Activated CD4-positive, alpha-beta memory T cell treated with anti-CD3 and anti-CD28 coated beads, Interleukin-2, amount 10 ng/mL, durations not matched to agents 7 days and 5 days (primary cell): ENCODE measurements around the gene ATAD3B. TPM values are rescaled to one million over a fixed set of nuclear protein-coding genes. Genes with fewer than 3 reads are reported as not detected.
"Not testable (repeated sequence)": the region's sequence is repeated elsewhere in the genome, so short reads cannot be mapped to it uniquely, and the experiment has no call there.

Experiments used
- CTCF ChIA-PET: fragments of 350-600 bp; sonication (Branson Sonifier 250); formaldehyde crosslinking; loops from one replicate; lab custom pipeline; 2021; ENCODE audit warnings: antibody characterized with exemption, inconsistent platforms; lab: Charles Lee
- POLR2A ChIA-PET: fragments of 350-600 bp; sonication (Branson Sonifier 250); formaldehyde crosslinking; loops from one replicate; lab custom pipeline; 2021; ENCODE audit warnings: antibody characterized with exemption; lab: Charles Lee
- DNase-seq: peaks from one replicate; pipeline ENCODE4 v3.0.0-alpha.2; 2020
- H3K27ac Mint-ChIP-seq: one replicate; pipeline ENCODE4 v1.8.0; 2021; ENCODE audit warnings: mild to moderate bottlenecking, mixed read lengths
- H3K27me3 Mint-ChIP-seq: one replicate; pipeline ENCODE4 v1.8.0; 2021; ENCODE audit warnings: mixed read lengths
- H3K36me3 Mint-ChIP-seq: one replicate; pipeline ENCODE4 v1.8.0; 2021; ENCODE audit warnings: low read depth, mixed read lengths
- H3K4me1 Mint-ChIP-seq: one replicate; pipeline ENCODE4 v1.8.0; 2021; ENCODE audit warnings: mixed read lengths
- H3K4me3 Mint-ChIP-seq: one replicate; pipeline ENCODE4 v1.8.0; 2021; ENCODE audit warnings: mild to moderate bottlenecking, mixed read lengths
- H3K9me3 Mint-ChIP-seq: one replicate; pipeline ENCODE4 v1.8.0; 2021; ENCODE audit warnings: mixed read lengths
- total RNA-seq, 2 experiments: library from RNA; stranded (reverse); gene quantifications; one replicate each; pipeline ENCODE4 v1.2.3, GENCODE V29; 2021

The ATAD3B gene
- total RNA-seq, 2 experiments from 2014 or later = 25.5 to 26.9 TPM

- no peaks in the 10 kb centered on the region for H3K36me3 Mint-ChIP-seq
These were observed 22.3 kb upstream of the ATAD3B start, which contains the start of gene ATAD3C for GRCh38 chr1:1449099-1449739. Gene ATAD3C (plus strand): TSS chr1:1449689. CDS start chr1:1450684, 995 bp downstream.

GRCh38 chr1:1450616-1451015 lies 20.9 kb upstream of the ATAD3B start:
- H3K27me3 Mint-ChIP-seq, DNase-seq, H3K9me3 Mint-ChIP-seq, POLR2A ChIA-PET, H3K4me1 Mint-ChIP-seq, CTCF ChIA-PET, H3K36me3 Mint-ChIP-seq, H3K27ac Mint-ChIP-seq, H3K4me3 Mint-ChIP-seq: not testable (repeated sequence)

More at GRCh38 chr1:1449099-1449739, 22.3 kb upstream of the ATAD3B start, which contains the start of gene ATAD3C:
- POLR2A ChIA-PET = no interaction called here
- H3K27ac Mint-ChIP-seq = no peak within 1 kb of the TSS
- H3K4me3 Mint-ChIP-seq = no peak within 1 kb of the TSS
- no peaks in the 10 kb centered on the region for H3K4me1 Mint-ChIP-seq
- H3K27me3 Mint-ChIP-seq = peaks cover 4% of the 10 kb centered on the region
- DNase-seq = no peak
- CTCF ChIA-PET = no interaction called here
- no peaks in the 10 kb centered on the region for H3K9me3 Mint-ChIP-seq

GRCh38 chr1:1451696-1452364 lies 19.7 kb upstream of the ATAD3B start:
- H3K27ac Mint-ChIP-seq = no peak overlapping the region
- ChIA-PET POLR2A (no interaction called here), CTCF (no interaction called here)
- no peaks in the 10 kb centered on the region for H3K36me3 Mint-ChIP-seq
- no peaks in the 10 kb centered on the region for H3K9me3 Mint-ChIP-seq
- H3K4me3 Mint-ChIP-seq = no peak overlapping the region
- peaks cover 4% of the 10 kb centered on the region for H3K27me3 Mint-ChIP-seq
- H3K4me1 Mint-ChIP-seq = no peaks in the 10 kb centered on the region
- no peak for DNase-seq

- H3K36me3 Mint-ChIP-seq, CTCF ChIA-PET, H3K27ac Mint-ChIP-seq, H3K9me3 Mint-ChIP-seq, H3K4me1 Mint-ChIP-seq, H3K4me3 Mint-ChIP-seq, POLR2A ChIA-PET, H3K27me3 Mint-ChIP-seq, DNase-seq: not testable (repeated sequence)
These were observed 19.2 kb upstream of the ATAD3B start for GRCh38 chr1:1452365-1452739.

GRCh38 chr1:1452882-1453281 lies 18.7 kb upstream of the ATAD3B start:
- no peaks in the 10 kb centered on the region for H3K9me3 Mint-ChIP-seq
- ChIA-PET CTCF (no interaction called here), POLR2A (no interaction called here)
- no peak for DNase-seq
- no peaks in the 10 kb centered on the region for H3K4me1 Mint-ChIP-seq
- H3K36me3 Mint-ChIP-seq = no peaks in the 10 kb centered on the region
- H3K4me3 Mint-ChIP-seq = no peak overlapping the region
- peaks cover 4% of the 10 kb centered on the region for H3K27me3 Mint-ChIP-seq
- H3K27ac Mint-ChIP-seq = no peak overlapping the region

- POLR2A ChIA-PET, H3K4me3 Mint-ChIP-seq, H3K9me3 Mint-ChIP-seq, H3K27me3 Mint-ChIP-seq, CTCF ChIA-PET, H3K36me3 Mint-ChIP-seq, H3K4me1 Mint-ChIP-seq, H3K27ac Mint-ChIP-seq, DNase-seq: not testable (repeated sequence)
These were observed 17.1 kb upstream of the ATAD3B start for GRCh38 chr1:1454286-1455056.

GRCh38 chr1:1455366-1455884 lies 16.1 kb upstream of the ATAD3B start:
- POLR2A ChIA-PET = no interaction called here

GRCh38 chr1:1455934-1456333 lies 15.6 kb upstream of the ATAD3B start:
- H3K4me1 Mint-ChIP-seq, H3K27ac Mint-ChIP-seq, POLR2A ChIA-PET, H3K9me3 Mint-ChIP-seq, CTCF ChIA-PET, H3K36me3 Mint-ChIP-seq, H3K4me3 Mint-ChIP-seq, H3K27me3 Mint-ChIP-seq, DNase-seq: not testable (repeated sequence)

More at GRCh38 chr1:1455366-1455884, 16.1 kb upstream of the ATAD3B start:
- Mint-ChIP-seq H3K4me1 (no peaks in the 10 kb centered on the region), H3K27ac (no peak overlapping the region), H3K9me3 (no peaks in the 10 kb centered on the region), H3K36me3 (no peaks in the 10 kb centered on the region), H3K27me3 (no peaks in the 10 kb centered on the region), H3K4me3 (no peak overlapping the region)
- CTCF ChIA-PET = no interaction called here
- no peak for DNase-seq

GRCh38 chr1:1456683-1457255 lies 14.8 kb upstream of the ATAD3B start:
- POLR2A ChIA-PET, H3K9me3 Mint-ChIP-seq, H3K27me3 Mint-ChIP-seq, DNase-seq, H3K4me1 Mint-ChIP-seq, H3K4me3 Mint-ChIP-seq, H3K27ac Mint-ChIP-seq, H3K36me3 Mint-ChIP-seq: not testable (repeated sequence)
- CTCF ChIA-PET = interaction anchor here (1.3 kb wide), 1 partner anchor 48 kb away, joined by 4 read pairs; no protein-coding TSS in a partner anchor

GRCh38 chr1:1459156-1459555 lies 12.4 kb upstream of the ATAD3B start:
- not testable (repeated sequence) for H3K36me3 Mint-ChIP-seq, H3K9me3 Mint-ChIP-seq

GRCh38 chr1:1459711-1460110 lies 11.9 kb upstream of the ATAD3B start:
- H3K4me3 Mint-ChIP-seq, H3K9me3 Mint-ChIP-seq, CTCF ChIA-PET, H3K4me1 Mint-ChIP-seq, H3K27me3 Mint-ChIP-seq, POLR2A ChIA-PET, H3K36me3 Mint-ChIP-seq, H3K27ac Mint-ChIP-seq, DNase-seq: not testable (repeated sequence)

More at GRCh38 chr1:1459156-1459555, 12.4 kb upstream of the ATAD3B start:
- DNase-seq, H3K4me1 Mint-ChIP-seq, H3K4me3 Mint-ChIP-seq, H3K27me3 Mint-ChIP-seq, POLR2A ChIA-PET, H3K27ac Mint-ChIP-seq: not testable (repeated sequence)
- CTCF ChIA-PET = interaction anchor here (1.7 kb wide), 1 partner anchor 18 kb away, joined by 5 read pairs; no protein-coding TSS in a partner anchor

- H3K36me3 Mint-ChIP-seq = no peaks in the 10 kb centered on the region
- H3K4me3 Mint-ChIP-seq = no peak overlapping the region
- H3K27ac Mint-ChIP-seq = no peak overlapping the region
- ChIA-PET POLR2A (no interaction called here), CTCF (no interaction called here)
- peaks cover 3% of the 10 kb centered on the region for H3K4me1 Mint-ChIP-seq
- H3K9me3 Mint-ChIP-seq = no peaks in the 10 kb centered on the region
- DNase-seq = no peak
- no peaks in the 10 kb centered on the region for H3K27me3 Mint-ChIP-seq
These were observed 10.9 kb upstream of the ATAD3B start for GRCh38 chr1:1460540-1461130.
